Esophagus squamous epithelium (tissue), 4 donors: Measurements from ENCODE around the gene GDF3.
"Not testable (repeated sequence)": the region's sequence is repeated elsewhere in the genome, so short reads cannot be mapped to it uniquely, and the experiment has no call there.

Source experiments
- CTCF ChIP-seq, 6 experiments: fragments of 450-650 bp in 4 of 6; fragments of 200-600 bp in 2 of 6; sonication (generic) in 2 of 6; IDR thresholded peaks; one replicate each; pipeline ENCODE4 v1.5.1; 2016 to 2019; ENCODE audit warnings: antibody characterized with exemption in 6 of 6, mild to moderate bottlenecking in 4 of 6, moderate library complexity in 4 of 6
- POLR2A ChIP-seq, 4 donors: fragments of 450-650 bp; IDR thresholded peaks; one replicate each; pipeline ENCODE4 v1.6.1; 2017; ENCODE audit warnings: antibody characterized with exemption in 4 of 4, mild to moderate bottlenecking in 4 of 4, moderate library complexity in 3 of 4

- not testable (repeated sequence) for TF ChIP-seq CTCF, POLR2A (IDR thresholded peaks at IDR 0.05)
Measured at GRCh38 chr12:7675455-7675854, 20.1 kb downstream of the GDF3 start.
